HG03108 (cell line): ENCODE results near the gene MYO1H.
"Not testable (repeated sequence)": the region's sequence is repeated elsewhere in the genome, so short reads cannot be mapped to it uniquely, and the experiment has no call there.

Experiments
- ATAC-seq: cut with Tn5 transposase; IDR thresholded peaks from one replicate; pipeline ENCODE4 v1.9.1; 2021; ENCODE audit warnings: moderate library complexity; ENCODE audit not compliant: unreplicated experiment

Gene MYO1H

DNA sequence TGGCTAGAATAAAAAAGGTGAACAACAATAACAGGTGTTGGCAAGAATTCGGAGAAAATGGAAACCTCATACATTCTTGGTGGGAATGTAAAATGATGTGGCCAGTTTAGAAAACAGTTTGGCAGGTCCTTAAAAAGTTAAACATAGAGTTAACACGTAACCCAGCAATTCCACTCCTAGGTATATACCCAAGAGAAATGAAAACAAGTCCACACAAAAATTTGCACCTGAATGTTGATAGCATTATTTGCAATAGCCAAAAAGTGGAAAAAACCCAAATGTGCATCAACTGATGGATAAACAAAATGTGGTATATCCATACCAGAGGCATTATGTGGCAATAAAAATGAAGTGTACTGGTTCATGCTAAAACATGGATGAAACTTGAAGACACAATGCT is 2.3 kb upstream of the MYO1H start:
- ATAC-seq, result no peak

DNA sequence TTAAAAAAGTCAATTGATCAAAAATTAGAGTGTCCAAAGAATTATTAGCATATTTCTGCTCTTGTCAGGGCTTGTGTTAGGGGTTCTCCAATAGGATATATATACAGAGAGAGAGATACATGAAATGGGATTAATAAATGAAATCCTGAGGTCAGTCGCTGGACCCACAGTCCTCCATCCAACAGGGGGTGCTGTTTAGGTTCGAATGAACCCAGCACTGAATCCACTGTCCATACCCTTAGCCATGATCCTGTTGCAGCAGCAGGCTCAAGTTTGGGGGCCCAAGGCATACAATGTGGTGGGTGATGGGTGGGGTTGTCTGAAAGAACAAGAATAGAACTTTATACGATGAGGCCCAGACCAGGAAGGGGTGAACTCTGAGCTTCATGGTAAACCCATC is 780 bp upstream of the MYO1H start:
- ATAC-seq, result no peak

DNA sequence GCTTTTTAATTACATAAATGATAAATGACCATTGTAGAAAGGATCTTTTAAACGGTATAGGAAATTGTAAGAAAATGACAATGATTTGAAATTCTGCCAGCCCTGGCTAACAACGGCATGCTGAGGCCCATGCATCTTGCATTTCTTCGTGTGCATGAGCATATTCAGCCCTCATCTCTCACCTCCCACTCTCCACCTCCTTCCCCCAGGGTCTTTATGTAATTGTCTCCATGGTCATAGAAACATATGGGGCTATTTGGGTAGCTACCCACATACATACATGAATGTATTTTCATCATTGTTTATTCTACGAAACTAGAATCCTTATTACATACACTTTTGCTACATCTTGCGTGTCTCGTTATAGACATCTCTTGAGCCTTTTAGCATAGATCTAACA is 4.5 kb downstream of the MYO1H start:
- no peak for ATAC-seq

DNA sequence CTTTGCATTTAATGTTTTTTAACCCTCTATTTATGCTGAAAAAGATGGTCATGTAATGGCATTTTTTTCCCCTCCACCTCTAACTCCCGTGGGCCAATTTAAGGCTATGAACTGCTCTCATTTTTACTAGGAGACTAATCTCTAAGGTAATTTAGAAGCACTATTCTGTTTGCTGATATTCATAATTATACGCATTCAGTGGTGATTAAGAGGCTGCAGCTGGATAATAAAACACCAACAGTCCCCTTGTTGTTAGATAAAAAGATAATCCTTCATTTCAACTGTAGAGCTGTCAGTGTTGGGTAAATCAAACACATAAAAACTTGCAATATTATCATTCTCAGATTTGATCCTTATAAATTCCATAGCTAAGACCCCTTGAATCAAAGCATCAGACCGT is 8.9 kb downstream of the MYO1H start:
- ATAC-seq, result no peak

DNA sequence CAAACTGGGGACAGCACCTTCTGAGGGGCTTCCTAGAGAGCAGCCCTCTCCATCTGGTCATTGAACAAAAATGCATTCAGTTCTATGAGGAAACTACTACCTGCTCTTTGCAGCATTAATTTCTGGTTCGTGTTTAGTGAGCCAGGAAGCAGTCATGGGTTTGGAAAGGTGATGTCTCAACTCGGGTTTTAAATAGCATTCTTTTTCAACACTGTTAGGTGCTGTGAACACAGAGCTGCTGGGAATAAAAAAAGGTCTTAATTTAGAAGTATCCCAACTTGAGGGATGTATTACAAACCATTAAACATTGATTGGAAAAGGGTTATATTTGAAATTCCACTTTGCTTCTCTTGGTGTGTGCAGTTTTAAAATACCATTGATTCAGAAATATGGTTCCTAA is 9.3 kb downstream of the MYO1H start:
- ATAC-seq, result no peak

DNA sequence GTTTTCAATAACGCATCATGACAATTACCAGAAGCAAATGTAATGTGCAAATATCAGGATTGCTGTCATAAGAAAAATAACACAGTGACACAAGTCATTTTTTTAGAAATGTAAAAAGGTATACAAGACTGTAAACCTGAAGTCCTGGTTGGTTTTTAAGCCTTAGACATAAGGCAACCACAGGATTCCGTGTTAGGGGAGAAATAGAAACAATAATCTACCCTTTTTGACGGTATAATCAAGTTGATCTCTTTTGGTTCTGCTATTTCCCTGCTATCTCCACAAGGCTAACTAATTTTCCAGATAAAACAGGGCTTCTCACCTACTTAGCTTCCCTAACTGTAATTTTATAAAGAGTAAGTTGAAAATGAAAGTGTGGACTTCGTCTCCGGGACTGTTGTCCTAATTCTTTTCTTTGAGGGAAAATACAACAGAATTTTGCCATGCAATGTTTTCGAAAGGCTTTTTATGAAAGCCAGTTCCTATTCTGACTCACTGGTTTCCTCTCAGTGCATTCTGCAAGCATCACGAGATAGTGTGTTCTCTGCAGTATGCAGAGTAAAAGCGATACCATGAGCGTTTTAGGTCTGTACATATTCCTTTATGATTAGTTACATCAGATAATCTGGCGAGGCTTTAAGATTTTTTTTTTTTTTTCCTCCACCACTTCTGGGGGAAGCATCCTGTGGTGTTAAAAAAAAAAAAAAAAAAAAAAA is 10.6 kb downstream of the MYO1H start:
- peak; percentile 84 for ATAC-seq

DNA sequence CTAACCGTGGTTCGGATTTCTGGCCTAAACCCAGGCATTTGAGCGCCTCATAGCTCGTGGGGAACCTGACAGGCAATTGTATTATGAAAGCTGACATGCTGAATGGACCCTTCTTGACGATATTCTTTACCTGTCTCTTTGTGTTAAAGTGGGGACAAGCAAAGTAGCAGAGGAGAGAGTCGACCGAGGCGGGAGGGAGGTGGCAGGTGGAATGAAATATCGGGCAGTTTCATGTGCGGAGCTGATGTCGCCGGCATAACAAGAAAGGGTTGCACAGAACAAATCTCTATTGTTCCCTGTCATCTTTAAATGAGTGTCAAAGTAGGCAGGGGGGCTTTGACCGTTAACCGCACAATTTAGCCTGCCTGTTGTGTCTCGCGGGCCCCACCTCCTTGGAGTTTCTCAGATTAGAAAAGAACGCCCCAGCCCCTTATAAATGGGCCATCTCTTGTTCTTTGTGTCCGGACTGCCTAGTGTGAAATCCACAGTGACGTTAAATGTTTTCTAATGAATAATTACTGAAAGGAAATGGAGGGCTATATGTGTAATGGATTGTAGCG is 11.5 kb downstream of the MYO1H start:
- no peak for ATAC-seq

DNA sequence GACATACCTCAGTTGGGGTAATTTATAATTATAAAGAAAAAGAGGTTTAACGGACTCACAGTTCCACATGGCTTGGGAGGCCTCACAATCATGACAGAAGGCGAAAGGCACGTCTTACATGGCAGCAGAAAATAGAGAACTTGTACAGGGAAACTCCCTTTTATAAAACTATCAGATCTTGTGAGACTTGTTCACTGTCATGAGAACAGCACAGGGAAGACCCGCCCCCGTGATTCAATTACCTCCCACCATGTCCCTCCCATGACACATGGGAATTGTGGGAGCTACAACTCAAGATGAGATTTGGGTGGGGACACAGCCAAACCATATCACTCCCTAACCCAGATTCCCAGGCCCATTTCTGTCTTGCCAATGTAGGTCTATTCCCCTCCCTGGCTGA is 22.1 kb downstream of the MYO1H start:
- no peak for ATAC-seq

DNA sequence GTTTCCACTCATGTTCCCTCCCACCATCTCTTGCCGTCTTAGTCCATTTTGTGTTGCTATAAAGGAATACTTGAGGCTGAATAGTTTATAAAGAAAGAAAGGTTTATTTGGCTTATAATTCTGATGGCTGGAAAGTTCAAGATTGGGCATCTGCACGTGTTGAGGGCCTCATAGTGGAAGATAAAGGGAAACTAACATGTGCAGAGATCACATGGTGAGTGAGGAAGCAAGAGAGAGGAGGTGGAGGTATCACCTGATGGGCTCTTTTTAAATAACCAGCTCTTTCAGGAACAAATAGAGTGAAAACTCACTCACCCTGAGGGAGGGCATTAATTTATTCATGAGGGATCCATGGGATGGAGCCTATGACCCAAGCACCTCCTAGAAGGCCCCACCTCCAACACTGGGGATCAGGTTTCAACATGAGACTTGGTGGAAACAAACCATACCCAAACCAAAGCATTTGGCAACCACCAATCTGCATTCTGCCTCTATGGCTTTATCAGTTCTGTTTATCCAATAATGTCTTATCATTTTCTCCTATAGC is 29.5 kb downstream of the MYO1H start:
- ATAC-seq, result no peak

DNA sequence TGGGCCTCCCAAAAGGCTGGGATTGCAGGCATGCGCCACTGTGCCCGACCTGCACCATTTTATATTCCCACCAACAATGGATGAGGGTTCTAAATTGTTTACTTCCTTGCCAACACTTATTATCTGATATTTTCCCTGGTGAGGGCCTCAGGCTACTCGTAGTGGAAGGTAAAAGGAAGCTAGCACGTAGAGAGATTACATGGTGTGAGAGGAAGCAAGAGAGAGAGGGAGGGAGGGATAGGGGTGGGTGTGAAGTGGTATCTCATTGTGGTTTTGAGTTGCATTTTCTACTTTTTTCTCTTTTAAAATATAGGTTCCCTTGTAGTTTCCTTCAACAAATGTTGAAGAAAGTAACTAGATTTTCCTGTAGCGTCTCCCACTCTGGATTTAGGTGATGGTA is 30.9 kb downstream of the MYO1H start:
- no peak for ATAC-seq

DNA sequence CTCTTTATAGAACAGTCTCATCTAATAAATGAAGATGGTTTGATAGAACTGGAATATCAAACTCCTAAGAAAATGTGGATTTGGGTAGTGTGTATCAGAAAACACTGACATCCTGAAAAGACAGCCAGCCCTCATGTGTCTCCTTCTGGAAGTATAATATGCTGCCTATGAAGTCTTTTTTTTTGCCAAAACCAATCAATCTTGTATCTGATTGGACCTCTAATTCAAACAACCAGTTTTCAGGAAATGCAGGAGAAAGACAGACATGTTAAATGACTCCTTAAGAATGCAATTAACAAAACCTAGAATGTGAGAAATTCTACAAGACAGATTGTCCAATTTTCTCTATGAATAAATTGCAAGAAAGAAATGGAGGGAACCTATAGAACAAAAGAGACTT is 34.3 kb downstream of the MYO1H start:
- no peak for ATAC-seq

DNA sequence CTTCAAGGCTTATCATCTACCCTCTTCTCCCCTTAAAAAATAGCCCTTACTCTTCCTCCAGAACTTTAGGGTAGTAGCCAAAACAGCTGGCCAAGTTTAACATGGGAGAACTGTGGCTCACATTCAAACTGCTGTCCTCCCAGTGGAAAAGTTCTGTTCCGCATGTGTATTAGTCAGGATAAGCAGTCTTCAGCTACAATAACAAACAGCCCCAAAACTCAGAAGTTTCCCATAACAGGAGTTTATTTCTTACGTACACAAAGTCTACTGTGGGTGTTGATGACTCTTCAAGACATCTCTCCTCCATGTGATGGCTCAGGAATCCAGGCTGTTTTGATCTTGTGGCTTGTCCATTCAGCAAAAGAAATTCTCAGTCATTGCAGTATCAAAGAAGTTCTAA is 35.5 kb downstream of the MYO1H start:
- no peak for ATAC-seq

DNA sequence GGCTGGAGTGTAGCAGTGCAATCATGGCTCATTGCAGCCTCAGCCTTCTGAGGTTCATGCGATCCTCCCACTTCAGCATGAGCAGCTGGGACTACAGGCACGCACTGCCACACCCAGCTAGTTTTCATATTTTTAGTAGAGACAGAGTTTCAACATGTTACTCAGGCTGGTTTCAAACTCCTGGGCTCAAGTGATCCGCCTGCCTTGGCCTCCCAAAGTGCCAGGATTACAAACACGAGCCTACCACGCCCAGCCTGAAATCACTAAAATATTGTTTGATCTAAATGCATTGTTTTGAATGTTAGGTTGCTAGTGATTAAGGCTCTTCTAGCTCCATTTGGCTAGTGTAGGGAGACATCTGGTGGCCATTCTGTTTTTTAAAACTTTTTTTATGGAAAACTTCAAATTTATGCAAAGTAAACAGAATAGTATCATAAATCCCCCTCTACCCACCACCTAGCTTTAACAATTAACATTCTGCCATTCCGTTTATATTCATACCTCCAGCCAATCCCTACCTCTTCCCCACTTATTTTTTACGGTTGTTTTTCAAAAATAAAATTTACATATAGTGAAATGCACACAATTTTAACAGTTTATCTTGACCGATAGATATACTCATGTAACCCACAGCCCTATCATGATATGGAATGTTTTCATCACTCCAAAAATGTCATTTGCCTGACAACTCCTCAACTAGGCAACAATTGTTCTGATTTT is 37.8 kb downstream of the MYO1H start:
- ATAC-seq, result no peak

DNA sequence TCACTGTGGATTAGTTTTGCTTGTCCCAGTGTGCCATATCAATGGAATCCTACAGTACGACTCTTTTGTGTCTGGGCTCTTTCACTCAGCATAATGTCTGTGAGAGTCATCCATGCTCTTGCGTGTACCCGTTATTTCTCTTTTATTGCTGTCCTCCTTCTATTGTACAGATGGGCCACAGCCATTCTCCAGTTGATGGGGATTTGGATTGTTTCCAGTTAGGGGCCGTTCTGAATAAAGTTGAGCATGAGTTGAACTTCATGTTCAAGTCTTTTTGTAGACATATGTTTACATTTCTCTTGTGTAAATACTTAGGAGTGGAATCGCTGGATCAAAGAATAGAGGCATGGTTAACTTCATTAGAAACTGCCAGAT is 38.3 kb downstream of the MYO1H start:
- no peak for ATAC-seq

DNA sequence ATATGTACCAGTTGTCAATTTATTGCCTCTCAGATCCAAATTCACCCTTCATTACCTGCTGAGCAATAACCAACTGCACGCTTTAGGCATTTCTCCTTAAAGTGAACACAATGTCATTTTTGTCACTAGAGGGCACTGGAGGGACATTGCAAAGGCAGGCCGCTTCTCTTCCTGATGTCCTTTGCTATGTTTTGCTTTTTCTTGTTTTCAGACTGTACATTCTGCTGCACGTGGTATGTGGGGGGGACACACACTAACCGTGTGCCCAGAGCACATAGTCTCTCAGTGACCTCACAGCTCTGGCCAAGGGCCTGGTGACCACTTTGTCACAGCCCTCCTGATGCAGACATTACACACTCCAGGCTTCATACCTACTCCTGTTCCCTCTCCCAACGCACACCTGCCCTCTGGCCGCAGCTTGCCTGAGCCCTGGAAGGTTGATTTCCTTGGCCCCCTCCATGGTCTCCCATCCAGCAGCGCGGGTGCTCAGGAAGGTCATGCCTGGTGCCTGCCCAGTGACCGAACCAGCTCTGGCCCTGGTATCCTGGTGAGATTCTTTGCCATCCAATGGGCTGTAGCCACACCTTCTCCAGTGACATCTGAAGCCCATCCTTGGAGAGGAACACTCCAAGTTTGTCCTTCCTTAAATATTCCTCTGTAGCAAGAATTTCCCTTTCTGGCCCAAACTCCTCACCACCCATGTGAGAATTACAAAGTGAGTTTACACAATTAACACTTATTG is 39.9 kb downstream of the MYO1H start:
- no peak for ATAC-seq

DNA sequence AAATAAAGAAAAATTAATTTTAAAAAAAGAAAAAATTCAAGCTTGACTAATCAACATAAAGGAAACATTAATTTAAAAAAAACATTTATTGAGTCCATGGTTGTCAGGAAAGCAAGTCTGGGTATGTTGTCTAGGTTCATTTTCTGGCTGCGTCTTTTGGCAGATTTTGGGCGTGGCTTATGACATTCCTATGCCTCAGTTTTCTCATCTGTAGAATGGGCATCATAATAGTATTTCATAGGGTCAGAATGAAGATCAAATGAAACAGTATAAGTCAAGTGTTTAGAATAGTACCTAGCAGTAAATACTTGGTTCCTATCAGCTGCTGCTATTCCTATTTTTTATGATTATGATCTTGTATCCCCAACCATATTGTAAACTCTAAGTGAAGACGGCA is 40.5 kb downstream of the MYO1H start:
- no peak for ATAC-seq

DNA sequence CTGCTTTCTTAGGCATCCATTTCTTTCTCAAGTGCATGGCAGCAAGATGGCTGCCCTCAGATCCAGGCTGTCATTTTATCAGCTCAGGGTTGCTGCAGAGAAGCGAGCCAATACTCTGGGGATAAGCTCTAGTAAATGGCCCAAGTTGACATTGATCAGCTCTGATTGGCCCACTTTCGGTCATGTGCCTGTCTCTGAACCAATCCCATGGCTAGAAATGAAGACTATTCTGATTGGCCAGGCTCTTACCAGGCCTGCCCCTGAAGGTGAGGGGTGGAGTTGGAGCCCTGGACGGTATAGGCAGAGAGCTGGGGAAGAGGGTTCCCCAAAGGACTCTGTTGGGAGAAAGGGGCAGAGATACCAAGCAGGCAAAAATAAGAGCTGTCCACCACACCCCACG is 41.4 kb downstream of the MYO1H start:
- no peak for ATAC-seq

DNA sequence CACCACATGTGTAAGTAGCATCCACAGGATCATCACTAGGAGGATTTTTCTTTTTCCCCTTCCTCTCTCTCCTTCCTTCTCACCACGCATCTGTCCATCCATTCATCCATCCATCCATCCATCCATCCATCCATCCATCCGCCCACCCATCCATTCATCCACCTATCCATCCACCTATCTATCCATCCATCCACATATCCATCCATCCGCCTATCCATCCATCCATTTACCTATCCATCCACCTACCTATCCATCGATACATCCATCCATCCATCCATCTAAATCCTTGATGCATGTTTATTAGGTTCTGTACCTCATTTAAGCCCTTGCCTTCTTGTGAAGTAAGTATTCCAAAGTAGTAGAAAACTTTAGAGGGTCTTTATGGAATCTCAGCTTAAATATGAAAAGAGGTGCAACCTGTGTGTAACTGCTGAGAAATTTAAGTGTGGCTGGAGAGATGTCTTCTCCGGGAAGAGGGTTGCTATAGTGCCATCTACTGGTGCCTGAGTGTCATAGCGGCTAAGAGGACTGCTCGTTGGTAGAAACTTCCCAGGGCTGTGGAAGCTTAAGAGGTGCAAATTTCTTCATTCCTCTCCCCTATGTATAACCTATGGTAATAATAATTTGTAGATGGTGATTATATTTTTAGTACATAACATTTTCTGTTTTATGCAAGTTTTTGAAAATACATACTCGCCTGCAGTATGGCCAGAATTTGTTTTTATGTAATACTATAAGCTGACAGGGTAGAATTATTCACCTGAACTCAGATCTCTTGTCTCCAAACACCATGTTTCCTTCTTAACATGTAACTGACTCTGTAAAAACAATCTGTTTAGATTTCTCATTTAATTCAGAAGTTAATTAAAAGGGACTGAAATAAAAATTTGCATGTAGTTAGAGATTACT is 46.0 kb downstream of the MYO1H start:
- no peak for ATAC-seq

DNA sequence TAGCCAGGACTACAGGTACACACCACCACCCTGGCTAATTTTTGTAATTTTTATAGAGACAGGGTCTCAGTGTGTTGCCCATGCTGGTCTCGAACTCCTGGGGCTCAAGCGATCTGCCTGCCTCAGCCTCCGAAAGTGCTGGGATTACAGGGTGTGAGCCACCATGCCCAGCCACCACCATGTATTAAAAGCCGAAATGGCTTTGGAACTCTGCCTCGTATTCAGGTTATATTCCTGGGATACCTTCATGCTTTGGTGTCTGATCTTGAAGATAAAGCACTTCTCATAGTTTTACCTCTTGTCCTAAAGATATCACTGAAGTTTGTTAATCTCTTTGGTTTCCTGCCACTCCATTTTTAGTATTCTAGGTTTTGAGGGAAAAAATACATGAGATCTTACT is 47.2 kb downstream of the MYO1H start:
- no peak for ATAC-seq

DNA sequence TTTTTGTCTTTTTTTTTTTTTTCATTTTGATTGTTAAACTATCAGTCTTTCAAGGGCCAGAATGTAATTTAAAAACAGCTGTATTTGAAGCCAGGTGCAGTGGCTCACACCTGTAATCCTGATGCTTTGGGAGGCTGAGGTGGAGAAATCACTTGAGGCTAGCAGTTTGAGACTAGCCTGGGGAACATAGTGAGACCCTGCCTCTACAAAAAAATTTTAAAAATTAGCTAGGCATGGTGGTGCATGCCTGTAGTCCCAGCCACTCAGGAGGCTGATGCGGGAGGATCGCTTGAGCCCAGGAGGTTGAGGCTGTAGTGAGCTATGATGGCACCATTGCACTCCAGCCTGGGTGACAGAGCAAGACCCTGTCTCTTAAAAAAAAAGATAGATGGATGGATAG is 57.1 kb downstream of the MYO1H start:
- ATAC-seq, result not testable (repeated sequence)

DNA sequence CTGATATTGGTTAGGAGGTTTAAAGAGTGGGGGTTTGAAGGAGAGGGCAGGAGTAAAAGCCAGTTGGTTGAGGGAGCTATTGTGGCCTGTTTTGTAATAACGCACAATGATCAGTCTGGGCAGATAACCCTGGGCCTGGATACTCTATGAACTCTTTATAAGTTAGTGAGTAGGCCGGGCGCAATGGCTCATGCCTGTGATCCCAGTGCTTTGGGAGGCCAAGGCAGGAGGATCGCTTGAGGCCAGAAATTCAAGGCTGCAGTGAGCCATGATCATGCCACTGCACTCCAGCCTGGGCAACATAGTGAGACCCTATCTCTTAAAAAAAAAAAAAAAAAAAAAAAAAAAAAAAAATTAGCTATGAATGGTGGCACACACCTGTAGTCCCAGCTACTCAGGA is 58.4 kb downstream of the MYO1H start:
- ATAC-seq, result not testable (repeated sequence)
